GM19395 (cell line): ENCODE results near the gene GPR180.

Source experiments
- ATAC-seq: cut with Tn5 transposase; IDR thresholded peaks from one replicate; pipeline ENCODE4 v1.9.1; 2021; ENCODE audit warnings: mild to moderate bottlenecking, moderate library complexity; ENCODE audit not compliant: unreplicated experiment

The GPR180 gene

GRCh38 chr13:94640721-94641120, 39.1 kb downstream of the GPR180 start:
- no peak for ATAC-seq

- no peak for ATAC-seq
Observed at GRCh38 chr13:94641409-94641941, 39.8 kb downstream of the GPR180 start.

DNA sequence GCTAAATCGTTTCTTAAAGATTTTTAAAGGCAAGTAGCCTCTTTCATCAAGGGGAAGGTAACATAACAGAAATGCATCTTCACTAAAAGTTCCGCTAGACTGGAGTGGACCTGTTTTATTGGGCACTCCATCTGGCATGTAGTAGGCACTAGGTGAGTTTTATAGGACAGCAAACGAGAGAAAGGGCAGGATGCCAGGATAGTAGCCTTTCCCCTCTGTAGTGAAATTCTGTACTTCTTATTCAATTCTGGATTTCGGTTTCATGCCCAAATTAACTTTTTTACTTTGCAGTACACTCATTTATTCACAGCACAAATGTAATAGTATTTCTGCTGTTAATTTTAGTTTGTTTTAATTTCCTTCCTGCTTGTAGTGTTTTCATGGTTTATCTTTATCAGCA, 45.2 kb downstream of the GPR180 start:
- ATAC-seq: peak; percentile 82

DNA sequence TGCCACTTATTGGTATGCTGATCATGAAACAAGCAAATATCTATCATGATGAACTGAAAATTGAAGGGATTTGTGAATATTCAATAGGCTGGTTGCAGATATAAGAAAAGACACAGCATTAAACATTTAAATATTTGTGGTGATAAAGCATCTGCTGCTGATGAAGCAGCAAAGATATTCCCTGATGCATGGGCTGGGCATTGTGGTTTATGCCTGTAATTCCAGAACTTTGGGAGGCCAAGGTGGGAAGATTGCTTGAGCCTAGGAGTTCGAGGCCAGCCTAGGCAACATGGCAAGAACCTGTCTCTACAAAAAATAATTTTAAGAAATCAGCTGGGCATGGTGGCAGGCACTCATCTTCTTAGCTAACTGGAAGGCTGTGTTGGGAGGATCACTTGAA, 54.5 kb downstream of the GPR180 start:
- no peak for ATAC-seq

GRCh38 chr13:94656766-94657165, 55.1 kb downstream of the GPR180 start:
- ATAC-seq: peak; percentile 94

- peak; percentile 38 for ATAC-seq
Observed at GRCh38 chr13:94657167-94657566, 55.5 kb downstream of the GPR180 start.

DNA sequence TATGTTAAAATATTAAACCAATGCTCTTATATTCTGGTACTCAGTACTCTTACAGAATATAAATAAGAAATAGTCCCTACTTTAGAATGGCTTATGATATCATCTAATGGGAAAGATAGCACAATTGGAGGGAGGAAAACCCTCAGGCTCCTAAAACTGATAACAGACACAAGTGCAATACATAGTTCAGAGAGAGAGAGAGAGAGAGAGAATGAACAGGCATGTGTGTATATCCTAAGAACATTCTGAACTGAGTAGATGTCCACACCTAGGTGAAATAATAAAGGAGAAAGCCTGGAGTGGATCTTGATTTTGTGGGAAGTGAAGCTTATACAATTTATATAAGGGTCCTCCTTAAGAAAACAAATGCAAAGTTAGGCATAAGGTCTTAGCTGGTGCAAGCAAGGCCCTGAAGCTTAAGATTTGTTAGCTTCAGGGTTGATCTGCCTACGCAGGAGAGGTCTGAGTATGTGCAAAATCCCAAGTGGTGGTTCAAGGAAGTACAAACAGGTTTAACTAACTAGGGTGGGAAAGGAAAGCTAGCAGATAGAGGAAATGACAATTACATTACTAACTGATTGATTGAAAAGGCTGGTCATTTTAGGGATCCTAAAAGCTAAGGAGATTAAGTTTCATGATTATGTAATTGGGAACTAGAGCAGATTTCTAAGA, 57.4 kb downstream of the GPR180 start:
- no peak for ATAC-seq

- no peak for ATAC-seq
Observed at GRCh38 chr13:94659598-94659946, 57.9 kb downstream of the GPR180 start.

DNA sequence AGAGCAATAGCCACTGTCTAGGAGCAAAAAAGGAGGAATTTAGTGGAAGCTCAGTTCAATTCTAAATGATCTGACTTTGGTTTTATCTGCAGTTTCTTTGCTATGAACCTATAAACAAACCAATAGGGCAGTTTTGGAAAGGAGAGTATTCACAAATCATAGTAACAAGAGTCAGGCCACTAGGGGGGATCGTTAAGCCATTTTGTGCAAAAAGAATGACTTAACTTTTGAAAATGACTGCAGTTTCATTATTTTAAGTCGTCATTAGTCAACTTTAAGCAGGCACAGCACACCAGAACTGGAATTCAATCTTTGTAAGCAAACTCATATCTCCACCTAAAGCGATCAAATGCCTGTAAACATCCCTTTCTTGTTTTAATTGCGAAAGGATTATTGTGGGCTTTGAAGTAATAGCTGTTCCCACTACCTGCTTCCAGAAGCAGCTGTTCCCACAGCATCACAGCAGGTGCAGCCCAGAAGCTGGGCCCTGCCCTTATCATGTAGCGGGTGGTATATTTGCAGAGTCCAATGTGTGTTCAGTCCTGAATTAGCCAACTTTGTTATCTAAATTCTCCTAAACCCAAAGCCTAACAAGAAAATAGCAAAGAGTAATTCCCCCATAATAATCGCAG, 59.2 kb downstream of the GPR180 start:
- no peak for ATAC-seq

DNA sequence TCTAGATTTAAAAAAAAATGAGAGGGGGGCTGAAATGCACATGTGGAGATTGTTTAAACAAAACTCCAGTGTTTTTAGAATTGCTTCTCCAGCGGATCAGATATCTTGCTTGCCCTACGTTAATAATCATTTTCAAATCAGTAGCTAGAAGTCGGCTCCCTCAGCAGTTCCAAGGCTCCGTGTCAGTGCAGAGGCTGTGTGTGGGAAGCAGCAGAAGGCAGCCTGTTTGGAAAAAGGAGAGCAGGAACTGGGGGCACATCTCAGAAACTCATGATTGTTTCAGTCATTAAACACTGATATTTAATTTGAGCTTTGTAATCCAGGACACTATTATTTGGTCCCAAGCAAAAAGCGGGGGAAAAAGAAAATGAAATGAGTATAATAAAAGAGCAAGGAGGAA, 59.7 kb downstream of the GPR180 start:
- no peak for ATAC-seq

- no peak for ATAC-seq
Observed at GRCh38 chr13:94662274-94662945, 60.8 kb downstream of the GPR180 start.

DNA sequence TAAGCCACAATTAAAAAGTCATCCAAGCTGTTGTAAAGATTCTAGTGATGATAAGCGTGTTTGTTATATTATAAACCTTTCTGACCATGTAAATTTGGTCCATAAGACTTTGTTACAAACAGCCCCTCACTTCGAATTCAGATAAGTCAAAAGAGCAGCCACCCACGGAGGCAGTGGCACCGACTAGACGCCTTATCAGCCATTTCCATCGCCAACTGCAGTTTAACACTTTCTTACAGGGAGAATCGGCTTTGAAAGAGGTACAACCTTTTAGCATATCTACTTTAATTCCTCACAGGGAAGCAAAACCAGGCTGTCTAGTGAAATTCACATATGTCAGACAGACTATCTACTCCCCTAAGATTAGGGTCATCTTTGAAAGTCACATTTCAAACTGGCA, 63.2 kb downstream of the GPR180 start:
- no peak for ATAC-seq

DNA sequence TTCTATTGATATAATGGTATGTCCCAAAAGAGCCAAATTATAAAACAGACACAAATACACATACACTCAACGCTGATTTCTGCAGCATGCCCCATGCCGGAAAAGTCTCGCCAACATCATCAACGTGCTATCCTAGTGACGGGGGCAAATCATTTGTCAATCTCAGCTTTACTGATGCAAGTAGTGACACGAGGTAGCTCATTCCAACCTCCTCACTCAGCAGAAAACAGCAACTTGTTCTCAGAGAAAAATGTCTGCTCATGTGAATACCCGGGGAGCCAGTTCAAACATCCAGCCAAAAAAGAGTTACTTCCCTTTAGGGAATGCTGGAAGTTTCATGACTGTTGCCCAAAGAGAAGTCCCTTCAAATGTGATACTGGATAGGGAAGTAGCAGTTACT, 64.4 kb downstream of the GPR180 start:
- no peak for ATAC-seq

GRCh38 chr13:94667190-94667589, 65.5 kb downstream of the GPR180 start:
- no peak for ATAC-seq

DNA sequence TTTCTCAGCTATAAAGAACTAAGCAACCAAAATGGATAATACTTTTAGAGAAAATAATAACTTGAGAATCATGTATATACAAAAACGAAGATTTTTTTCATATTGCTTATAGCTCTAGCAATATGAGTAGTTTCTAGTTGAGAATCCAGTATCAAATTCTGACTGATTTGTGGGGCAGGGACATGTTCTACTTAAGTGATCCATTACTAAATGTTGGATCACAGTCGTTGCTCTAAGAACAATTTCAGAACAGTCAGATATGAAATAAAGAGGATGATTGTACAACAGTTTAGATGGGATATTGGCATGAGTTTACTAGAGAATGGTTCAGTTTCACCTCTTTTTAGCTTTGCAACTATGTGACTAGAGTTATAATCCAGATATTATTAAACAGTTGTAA, 70.7 kb downstream of the GPR180 start:
- ATAC-seq: no peak

GRCh38 chr13:94673851-94674250, 72.2 kb downstream of the GPR180 start:
- no peak for ATAC-seq

- no peak for ATAC-seq
Observed at GRCh38 chr13:94674609-94675348, 73.1 kb downstream of the GPR180 start.

DNA sequence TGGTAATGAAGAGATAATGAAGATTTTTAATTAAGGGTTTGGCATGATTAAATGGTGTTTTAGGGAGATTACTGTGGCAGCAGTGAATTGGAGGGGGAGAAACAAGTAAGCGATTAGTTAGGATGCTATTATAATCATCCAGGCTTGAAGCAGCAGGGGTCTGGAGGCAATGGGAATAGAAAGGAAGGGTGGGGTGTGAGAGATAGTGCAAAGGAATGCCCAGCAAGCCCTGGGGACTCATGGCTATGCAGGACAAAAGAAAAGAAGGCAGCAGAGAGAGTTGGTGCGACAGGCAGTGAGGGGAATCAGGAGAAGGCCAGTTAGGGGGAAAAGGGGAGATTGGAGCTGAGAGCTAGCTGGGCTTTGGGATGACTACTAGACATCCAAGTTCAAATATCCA, 76.1 kb downstream of the GPR180 start:
- ATAC-seq: no peak

DNA sequence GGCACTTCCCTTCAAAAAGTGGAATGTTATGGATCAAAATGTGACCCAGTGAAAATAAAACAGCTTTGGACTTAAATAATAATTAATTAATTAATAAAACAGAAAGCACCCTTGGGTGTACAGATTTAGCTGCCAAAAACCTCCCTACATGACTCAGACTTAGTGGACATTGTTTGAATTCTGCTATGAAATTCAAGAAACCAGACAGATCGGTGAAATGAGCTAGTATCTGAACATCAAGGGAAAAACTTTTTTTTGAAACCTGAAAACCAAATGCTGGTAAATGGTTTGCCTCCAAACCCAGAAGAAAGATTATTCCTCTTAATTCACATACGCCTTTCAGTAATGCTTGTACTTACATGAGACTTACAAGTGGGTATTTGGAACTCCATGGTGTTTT, 77.2 kb downstream of the GPR180 start:
- ATAC-seq: no peak

GRCh38 chr13:94679614-94680013, 78.0 kb downstream of the GPR180 start:
- no peak for ATAC-seq

DNA sequence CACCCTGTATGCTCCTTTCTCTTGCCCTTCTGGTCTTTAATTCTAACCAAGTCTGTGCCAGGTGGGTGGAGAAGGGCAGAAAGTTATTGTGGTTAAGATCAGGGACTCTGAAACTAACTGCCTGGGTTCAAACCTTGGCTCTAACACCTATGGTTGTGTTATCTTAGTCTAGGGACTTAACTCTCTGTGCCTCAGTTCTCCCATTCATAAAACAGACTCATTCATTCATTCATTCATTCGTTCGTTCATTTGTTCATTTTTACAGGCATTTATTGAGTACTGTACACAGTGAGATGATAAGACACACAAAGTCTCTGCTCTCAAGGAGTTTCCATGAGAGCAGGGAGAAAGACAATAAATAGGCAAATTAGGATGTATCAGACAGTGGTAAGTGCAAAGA, 80.6 kb downstream of the GPR180 start:
- ATAC-seq: no peak
